HG03460 (cell line): ENCODE results near the gene GPR26.
"Not testable (repeated sequence)": the region's sequence is repeated elsewhere in the genome, so short reads cannot be mapped to it uniquely, and the experiment has no call there.

Experiments
- ATAC-seq: cut with Tn5 transposase; IDR thresholded peaks from one replicate; pipeline ENCODE4 v1.9.1; 2021; ENCODE audit not compliant: unreplicated experiment

The GPR26 gene

GRCh38 chr10:123704812-123705211, 38.7 kb downstream of the GPR26 start:
- ATAC-seq, result no peak

GRCh38 chr10:123706236-123706635, 40.1 kb downstream of the GPR26 start:
- ATAC-seq, result no peak

GRCh38 chr10:123715546-123715945, 49.4 kb downstream of the GPR26 start:
- no peak for ATAC-seq

DNA sequence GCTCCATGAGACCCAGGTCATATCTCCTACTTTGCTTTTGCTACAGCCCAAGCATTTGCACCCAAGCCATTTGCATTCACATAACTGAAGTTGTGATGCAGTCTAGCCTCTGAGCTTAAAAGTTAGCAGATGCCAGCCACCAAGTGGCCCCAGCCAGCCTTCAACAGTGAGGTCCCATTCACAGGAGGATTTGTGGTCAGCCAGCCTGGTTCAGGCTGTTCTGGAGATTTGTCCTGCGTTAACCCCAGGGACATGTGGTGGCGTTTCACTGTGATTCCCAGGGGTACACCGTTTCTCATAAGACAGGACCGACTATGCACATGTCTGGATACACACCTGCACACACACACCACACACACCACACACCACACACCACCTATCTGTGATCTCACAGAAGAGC, 51.2 kb downstream of the GPR26 start:
- ATAC-seq, result no peak

GRCh38 chr10:123718544-123719060, 52.4 kb downstream of the GPR26 start:
- no peak for ATAC-seq

- no peak for ATAC-seq
Measured at GRCh38 chr10:123720536-123720935, 54.4 kb downstream of the GPR26 start.

DNA sequence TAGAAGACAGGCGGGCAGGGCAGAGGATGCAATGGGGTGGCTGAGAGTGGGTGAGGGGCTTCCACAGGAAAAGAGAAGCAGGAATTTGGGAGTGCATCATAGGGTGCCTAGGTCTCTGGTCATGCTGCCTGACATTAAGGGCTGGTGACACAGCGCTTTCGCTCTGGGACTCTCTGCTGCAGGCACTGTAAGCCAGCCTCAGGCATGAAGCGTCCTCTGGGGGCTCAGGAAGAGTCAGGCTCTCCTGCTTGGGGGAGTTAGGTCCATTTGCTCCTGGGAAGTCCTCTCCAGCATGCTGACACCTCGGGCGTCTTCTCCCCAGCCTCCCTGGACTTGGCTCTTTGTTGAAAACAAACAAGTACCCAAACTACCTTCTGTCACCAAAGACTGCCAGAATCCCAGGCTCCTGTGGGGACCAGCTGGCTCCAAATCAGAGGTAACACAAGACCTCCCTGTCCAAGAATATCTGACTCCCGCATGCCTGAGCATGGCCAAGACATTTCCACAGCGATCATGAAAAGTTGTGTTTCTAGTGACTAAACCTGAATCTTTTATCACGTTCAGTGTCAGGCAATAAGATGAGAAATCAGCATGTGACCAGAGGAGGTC, 55.4 kb downstream of the GPR26 start:
- no peak for ATAC-seq

- ATAC-seq, result no peak
Measured at GRCh38 chr10:123722351-123722750, 56.2 kb downstream of the GPR26 start.

DNA sequence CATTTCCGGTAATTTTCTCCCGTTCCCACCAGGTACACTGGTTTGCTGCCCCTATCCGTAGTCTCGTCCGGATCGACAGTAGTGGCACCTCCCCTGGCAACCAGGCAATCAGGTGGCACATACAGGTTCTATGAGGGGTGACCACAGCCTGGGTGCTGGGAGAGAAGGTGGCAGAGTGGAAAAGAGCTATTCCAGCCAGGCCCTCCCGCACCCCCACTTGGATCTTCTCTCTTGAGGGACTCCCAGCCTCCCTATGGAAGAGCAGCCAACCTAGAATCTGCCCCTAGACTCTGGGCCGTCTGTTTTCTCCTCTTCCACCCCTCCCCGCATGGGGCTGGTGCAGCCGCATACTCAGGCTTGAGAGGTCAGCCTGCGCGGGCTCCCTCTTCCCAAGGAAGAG, 58.6 kb downstream of the GPR26 start:
- no peak for ATAC-seq

DNA sequence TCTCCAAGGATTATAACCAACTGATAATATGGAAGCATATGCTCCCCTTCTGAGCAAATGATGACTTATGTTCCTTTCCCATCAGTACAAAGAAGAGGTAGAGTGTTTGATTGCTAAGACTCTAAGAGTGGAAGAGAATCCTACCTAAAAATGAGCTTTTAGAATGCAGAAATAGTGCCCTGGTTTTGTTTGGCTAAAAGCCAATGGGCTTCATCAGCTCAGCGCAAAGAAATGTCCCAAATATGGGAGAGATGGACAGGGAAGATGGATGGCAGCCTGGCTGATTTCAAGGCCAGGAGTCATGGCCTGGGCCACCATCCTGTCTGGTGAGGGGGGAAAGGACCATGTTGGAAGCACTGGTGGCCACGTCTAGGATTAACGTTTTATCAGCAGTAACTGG, 60.2 kb downstream of the GPR26 start:
- no peak for ATAC-seq

- no peak for ATAC-seq
Measured at GRCh38 chr10:123726836-123727235, 60.7 kb downstream of the GPR26 start.

GRCh38 chr10:123729523-123729922, 63.4 kb downstream of the GPR26 start:
- ATAC-seq, result no peak

DNA sequence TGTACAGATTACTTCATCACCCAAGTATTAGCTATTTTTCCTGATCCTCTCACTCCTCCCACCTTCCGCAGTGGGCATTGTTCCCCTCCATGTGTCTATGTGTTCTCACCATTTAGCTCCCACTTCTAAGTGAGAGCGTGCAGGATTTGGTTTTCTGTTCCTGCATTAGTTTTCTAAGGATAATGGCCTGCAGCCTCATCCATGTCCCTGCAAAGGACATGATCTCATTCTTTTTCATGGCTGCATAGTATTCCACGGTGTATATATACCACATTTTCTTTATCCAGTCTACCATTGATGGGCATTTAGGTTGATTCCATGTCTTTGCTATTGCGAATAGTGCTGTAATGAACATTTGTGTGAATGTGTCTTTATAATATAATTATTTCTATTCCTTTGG, 70.8 kb downstream of the GPR26 start:
- not testable (repeated sequence) for ATAC-seq

DNA sequence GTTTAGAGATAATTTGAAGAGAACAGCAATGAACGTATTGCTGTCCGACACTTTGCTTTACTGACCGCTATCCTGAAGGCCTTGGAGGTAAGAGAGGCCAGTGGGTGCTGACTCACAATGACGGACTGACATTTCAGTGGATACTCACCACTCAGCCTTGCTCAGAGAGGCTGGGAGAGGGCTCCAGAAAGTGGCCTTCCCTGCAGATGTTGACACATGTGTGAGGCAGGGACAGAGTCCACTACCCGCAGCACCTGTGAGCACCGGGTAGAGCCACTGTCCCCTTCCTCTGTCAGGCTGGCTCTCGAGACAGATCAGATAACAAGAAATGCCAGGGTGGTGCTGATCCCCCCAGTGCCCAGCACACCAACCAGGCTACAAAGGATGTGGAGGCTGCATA, 75.0 kb downstream of the GPR26 start:
- no peak for ATAC-seq

- ATAC-seq, result no peak
Measured at GRCh38 chr10:123741711-123742110, 75.6 kb downstream of the GPR26 start.

GRCh38 chr10:123742751-123743440, 76.7 kb downstream of the GPR26 start:
- no peak for ATAC-seq

DNA sequence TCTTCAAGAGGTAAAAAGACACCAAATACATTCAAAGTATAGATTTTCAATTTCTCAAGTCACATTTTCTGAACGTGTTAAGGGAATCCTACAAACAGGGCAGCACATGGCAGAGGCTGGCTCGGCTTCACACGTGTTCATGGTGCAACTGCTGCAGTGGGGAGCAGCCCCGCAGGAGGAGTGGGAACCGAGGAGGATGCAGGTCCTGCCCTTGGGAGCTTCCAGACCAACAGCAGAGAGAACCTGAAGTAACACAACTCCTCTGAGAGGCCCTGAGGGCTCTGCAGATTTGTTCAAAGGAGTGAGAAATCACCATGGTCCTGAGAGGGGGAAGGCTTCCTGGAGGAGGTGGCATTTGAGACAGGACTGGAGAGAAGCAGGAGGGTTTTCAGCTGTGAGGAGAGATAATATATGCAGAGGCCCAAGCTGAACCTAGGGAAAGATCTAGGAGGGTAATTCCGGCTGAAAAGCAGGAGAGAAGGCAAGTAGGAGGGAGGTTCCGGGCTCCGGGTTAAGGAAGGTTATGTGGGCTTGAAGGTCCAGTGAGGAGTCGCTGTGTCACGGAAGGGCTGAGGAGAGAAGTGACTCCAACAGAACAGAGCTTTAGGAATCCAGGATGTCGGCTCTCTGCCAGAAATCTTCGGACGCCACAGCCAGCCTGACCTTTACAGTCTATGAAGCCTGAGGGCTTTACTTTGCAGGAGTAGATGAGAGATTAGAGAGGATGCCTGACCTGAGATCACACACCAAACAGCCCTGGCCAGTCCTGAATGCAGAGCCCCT, 77.5 kb downstream of the GPR26 start:
- ATAC-seq, result no peak

- no peak for ATAC-seq
Measured at GRCh38 chr10:123744224-123744536, 78.0 kb downstream of the GPR26 start.
